ENCODE measurements around the gene PSMA5. TPM values are rescaled to one million over a fixed set of nuclear protein-coding genes. Genes with fewer than 3 reads are reported as not detected.

The PSMA5 gene
- total and polyA plus RNA-seq, 10 of the 15 experiments (the other 5 are each of a cell fraction or from before 2014, with no cell fraction given), result 58.7 to 271 (median 187) TPM

- TF ChIP-seq JUNB (IDR thresholded peaks at IDR 0.05), result no peak
- TF ChIP-seq ZSCAN29 (IDR thresholded peaks at IDR 0.05), result no peak
- peak; percentile 99 for TF ChIP-seq NFYB (IDR thresholded peaks at IDR 0.05; ENCODE audit: insufficient read depth, low read depth, low read length)
- TF ChIP-seq WRNIP1 (IDR thresholded peaks at IDR 0.05; ENCODE audit: borderline replicate concordance, low read depth, low read length), result no peak
- TF ChIP-seq, protein P1, sequence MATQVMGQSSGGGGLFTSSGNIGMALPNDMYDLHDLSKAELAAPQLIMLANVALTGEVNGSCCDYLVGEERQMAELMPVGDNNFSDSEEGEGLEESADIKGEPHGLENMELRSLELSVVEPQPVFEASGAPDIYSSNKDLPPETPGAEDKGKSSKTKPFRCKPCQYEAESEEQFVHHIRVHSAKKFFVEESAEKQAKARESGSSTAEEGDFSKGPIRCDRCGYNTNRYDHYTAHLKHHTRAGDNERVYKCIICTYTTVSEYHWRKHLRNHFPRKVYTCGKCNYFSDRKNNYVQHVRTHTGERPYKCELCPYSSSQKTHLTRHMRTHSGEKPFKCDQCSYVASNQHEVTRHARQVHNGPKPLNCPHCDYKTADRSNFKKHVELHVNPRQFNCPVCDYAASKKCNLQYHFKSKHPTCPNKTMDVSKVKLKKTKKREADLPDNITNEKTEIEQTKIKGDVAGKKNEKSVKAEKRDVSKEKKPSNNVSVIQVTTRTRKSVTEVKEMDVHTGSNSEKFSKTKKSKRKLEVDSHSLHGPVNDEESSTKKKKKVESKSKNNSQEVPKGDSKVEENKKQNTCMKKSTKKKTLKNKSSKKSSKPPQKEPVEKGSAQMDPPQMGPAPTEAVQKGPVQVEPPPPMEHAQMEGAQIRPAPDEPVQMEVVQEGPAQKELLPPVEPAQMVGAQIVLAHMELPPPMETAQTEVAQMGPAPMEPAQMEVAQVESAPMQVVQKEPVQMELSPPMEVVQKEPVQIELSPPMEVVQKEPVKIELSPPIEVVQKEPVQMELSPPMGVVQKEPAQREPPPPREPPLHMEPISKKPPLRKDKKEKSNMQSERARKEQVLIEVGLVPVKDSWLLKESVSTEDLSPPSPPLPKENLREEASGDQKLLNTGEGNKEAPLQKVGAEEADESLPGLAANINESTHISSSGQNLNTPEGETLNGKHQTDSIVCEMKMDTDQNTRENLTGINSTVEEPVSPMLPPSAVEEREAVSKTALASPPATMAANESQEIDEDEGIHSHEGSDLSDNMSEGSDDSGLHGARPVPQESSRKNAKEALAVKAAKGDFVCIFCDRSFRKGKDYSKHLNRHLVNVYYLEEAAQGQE (IDR thresholded peaks at IDR 0.05; ENCODE audit: low read depth, low read length), result no peak
- peak; percentile 70 to 90 for TF ChIP-seq BHLHE40 (IDR thresholded peaks at IDR 0.05; ENCODE audit: borderline replicate concordance in 1 of 2, low read depth in 2 of 2, low read length in 1 of 2)
- TF ChIP-seq, protein P2, sequence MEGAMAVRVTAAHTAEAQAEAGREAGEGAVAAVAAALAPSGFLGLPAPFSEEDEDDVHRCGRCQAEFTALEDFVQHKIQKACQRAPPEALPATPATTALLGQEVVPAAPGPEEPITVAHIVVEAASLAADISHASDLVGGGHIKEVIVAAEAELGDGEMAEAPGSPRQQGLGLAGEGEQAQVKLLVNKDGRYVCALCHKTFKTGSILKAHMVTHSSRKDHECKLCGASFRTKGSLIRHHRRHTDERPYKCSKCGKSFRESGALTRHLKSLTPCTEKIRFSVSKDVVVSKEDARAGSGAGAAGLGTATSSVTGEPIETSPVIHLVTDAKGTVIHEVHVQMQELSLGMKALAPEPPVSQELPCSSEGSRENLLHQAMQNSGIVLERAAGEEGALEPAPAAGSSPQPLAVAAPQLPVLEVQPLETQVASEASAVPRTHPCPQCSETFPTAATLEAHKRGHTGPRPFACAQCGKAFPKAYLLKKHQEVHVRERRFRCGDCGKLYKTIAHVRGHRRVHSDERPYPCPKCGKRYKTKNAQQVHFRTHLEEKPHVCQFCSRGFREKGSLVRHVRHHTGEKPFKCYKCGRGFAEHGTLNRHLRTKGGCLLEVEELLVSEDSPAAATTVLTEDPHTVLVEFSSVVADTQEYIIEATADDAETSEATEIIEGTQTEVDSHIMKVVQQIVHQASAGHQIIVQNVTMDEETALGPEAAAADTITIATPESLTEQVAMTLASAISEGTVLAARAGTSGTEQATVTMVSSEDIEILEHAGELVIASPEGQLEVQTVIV (IDR thresholded peaks at IDR 0.05; ENCODE audit: borderline replicate concordance, partially characterized antibody), result peak; percentile 86
- TF ChIP-seq ZNF207 (IDR thresholded peaks at IDR 0.05; ENCODE audit: borderline replicate concordance), result peak; percentile 24; the same call in 1 of the 2 replicates
- no peak for TF ChIP-seq FOXM1 (IDR thresholded peaks at IDR 0.05; ENCODE audit: low read depth, low read length)
- TF ChIP-seq RFX5 (IDR thresholded peaks at IDR 0.05; ENCODE audit: low read depth, low read length), result peak; percentile 81
- TF ChIP-seq EED (IDR thresholded peaks at IDR 0.05; ENCODE audit: low read depth), result 0 out of 2 replicates have a peak, but pooled peaks have one; percentile 28
Measured at GRCh38 chr1:109426281-109427170, at the start of gene PSMA5 (continued).
